Upper lobe of left lung (tissue), 4 donors: ENCODE results near the gene CNOT4.

Experiments used
- EP300 ChIP-seq, 4 donors: sonication (generic); formaldehyde crosslinking; IDR thresholded peaks; one replicate each; pipeline ENCODE4 v1.5.1; 2017; ENCODE audit warnings: antibody characterized with exemption in 4 of 4, control low read depth in 2 of 4
- POLR2A ChIP-seq, 4 donors: fragments of 450-650 bp; IDR thresholded peaks; one replicate each; pipeline ENCODE4 v1.5.1; 2016 to 2017; ENCODE audit warnings: antibody characterized with exemption in 4 of 4, mild to moderate bottlenecking in 2 of 4
- POLR2AphosphoS5 ChIP-seq, 2 donors: sonication (generic); formaldehyde crosslinking; IDR thresholded peaks; one replicate each; pipeline ENCODE4 v1.5.1; 2017; ENCODE audit warnings: antibody characterized with exemption in 2 of 2
- TF ChIP-seq, protein P1 (sequence below), 6 experiments: fragments of 450-650 bp in 4 of 6; fragments of 200-600 bp in 2 of 6; sonication (generic) in 2 of 6; IDR thresholded peaks; one replicate each; pipeline ENCODE4 v1.5.1; 2016 to 2019; ENCODE audit warnings: antibody characterized with exemption in 6 of 6

- TF ChIP-seq, protein P1, sequence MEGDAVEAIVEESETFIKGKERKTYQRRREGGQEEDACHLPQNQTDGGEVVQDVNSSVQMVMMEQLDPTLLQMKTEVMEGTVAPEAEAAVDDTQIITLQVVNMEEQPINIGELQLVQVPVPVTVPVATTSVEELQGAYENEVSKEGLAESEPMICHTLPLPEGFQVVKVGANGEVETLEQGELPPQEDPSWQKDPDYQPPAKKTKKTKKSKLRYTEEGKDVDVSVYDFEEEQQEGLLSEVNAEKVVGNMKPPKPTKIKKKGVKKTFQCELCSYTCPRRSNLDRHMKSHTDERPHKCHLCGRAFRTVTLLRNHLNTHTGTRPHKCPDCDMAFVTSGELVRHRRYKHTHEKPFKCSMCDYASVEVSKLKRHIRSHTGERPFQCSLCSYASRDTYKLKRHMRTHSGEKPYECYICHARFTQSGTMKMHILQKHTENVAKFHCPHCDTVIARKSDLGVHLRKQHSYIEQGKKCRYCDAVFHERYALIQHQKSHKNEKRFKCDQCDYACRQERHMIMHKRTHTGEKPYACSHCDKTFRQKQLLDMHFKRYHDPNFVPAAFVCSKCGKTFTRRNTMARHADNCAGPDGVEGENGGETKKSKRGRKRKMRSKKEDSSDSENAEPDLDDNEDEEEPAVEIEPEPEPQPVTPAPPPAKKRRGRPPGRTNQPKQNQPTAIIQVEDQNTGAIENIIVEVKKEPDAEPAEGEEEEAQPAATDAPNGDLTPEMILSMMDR (IDR thresholded peaks at IDR 0.05), result no peak
- TF ChIP-seq POLR2A (IDR thresholded peaks at IDR 0.05), result no peak
- TF ChIP-seq POLR2AphosphoS5 (IDR thresholded peaks at IDR 0.05), result no peak
- TF ChIP-seq EP300 (IDR thresholded peaks at IDR 0.05), result no peak
Measured at GRCh38 chr7:135434047-135434446, 75.9 kb downstream of the CNOT4 start.
